ENCODE data around the gene PARD6B. TPM values are rescaled to one million over a fixed set of nuclear protein-coding genes. Genes with fewer than 3 reads are reported as not detected.

The PARD6B gene
- total RNA-seq, 2 donors from 2014 or later, result 3.8 to 4.1 TPM

GRCh38 chr20:50804437-50805348 lies 73.3 kb downstream of the PARD6B start:
- no peaks in the 10 kb centered on the region for H3K9me3 Mint-ChIP-seq
- peak in 1 of 2 donors; percentile 72 for ATAC-seq
- H3K36me3 Mint-ChIP-seq, result no peaks in the 10 kb centered on the region
- peak overlapping the region; percentile 85 to 94 for H3K27ac Mint-ChIP-seq
- no peaks in the 10 kb centered on the region for H3K27me3 Mint-ChIP-seq
- peaks cover 17 to 19% of the 10 kb centered on the region in 2 donors for H3K4me1 Mint-ChIP-seq (ENCODE audit: low read depth in 2 of 2)
- no peak for DNase-seq (ENCODE audit: low spot score)
- H3K4me3 Mint-ChIP-seq, result peak overlapping the region; percentile 61

DNA sequence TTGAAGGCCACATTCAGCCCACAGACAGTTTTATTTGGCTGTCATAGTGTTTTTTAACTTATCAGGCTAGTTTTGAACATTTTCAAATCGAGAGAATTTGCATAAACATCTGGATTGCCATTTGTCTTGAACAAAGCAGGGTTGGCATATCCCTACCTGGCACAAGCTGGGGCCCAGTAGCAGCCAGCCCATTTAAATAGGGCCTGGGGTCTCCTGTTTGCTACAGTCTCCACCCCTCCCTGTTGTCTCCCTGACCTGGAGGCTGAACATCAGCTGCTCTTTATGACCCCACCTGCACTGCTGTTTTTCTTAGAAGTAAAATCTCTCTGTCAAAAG lies 73.9 kb downstream of the PARD6B start:
- no peak for DNase-seq (ENCODE audit: low spot score)
- ATAC-seq, result no peak
- no peaks in the 10 kb centered on the region for H3K9me3 Mint-ChIP-seq
- peaks cover 17 to 19% of the 10 kb centered on the region in 2 donors for H3K4me1 Mint-ChIP-seq (ENCODE audit: low read depth in 2 of 2)
- no peaks in the 10 kb centered on the region for H3K27me3 Mint-ChIP-seq
- H3K36me3 Mint-ChIP-seq, result no peaks in the 10 kb centered on the region
- H3K27ac Mint-ChIP-seq, result peak overlapping the region; percentile 85 to 94
- H3K4me3 Mint-ChIP-seq, result peak overlapping the region; percentile 61

DNA sequence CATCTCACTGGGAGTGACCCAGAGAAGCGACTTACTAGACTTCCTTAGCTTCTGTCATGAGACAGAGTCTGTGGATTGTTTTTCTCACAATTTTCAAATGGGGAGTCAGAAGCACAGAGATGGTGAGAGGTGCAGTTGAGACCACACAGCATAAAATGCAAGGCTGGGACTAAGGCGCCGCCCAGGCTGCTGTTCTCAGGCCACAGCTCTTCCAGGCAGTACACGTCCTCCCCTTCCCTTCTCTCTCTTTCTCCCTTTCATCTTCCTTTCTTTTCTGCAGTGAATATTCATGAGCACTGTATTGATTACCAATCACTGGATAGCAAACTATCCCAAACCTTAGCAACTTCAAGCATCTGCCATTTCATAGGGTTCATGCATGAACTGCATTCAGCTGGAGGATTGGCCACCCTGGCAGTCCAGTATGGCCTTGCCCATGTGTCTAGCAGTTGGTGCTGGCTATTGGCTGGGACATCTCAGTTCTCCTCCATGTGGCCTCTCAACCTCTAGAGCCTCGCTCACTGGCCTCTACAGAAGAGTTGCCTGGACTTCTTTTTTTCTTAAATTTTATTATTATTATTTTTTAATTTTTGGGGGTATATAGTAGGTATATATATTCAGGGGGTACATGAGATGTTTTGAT lies 74.9 kb downstream of the PARD6B start:
- Mint-ChIP-seq H3K36me3 (no peaks in the 10 kb centered on the region), H3K9me3 (no peaks in the 10 kb centered on the region), H3K27ac (peak overlapping the region in 1 of 2 donors; percentile 94), H3K4me1 (ENCODE audit: low read depth in 2 of 2) (peaks cover 17 to 19% of the 10 kb centered on the region in 2 donors), H3K27me3 (no peaks in the 10 kb centered on the region), H3K4me3 (no peak overlapping the region)
- no peak for DNase-seq (ENCODE audit: low spot score)
- ATAC-seq, result no peak

Other genes with a start within 250 kb of the PARD6B start
- 100 to 1,000 TPM in 1 of 2 donors, 10 to 100 TPM in 1; 74.3 to 105 TPM for gene PTPN1, start 221.2 kb upstream of the PARD6B start, total RNA-seq
- not detected for gene RIPOR3, start 40.0 kb upstream of the PARD6B start, total RNA-seq
- gene BCAS4, start 63.5 kb downstream of the PARD6B start, total RNA-seq, result 10 to 100 TPM in 1 of 2 donors, 1 to 10 TPM in 1; 6.7 to 15.0 TPM
- 10 to 100 TPM; 55.0 to 81.8 TPM for gene ADNP, start 199.9 kb downstream of the PARD6B start, total RNA-seq
- 10 to 100 TPM; 42.0 to 49.5 TPM for gene DPM1, start 227.0 kb downstream of the PARD6B start, total RNA-seq
- 1 to 10 TPM; 5.7 to 5.9 TPM for gene MOCS3, start 227.2 kb downstream of the PARD6B start, total RNA-seq

Measured in natural killer cell treated with Interleukin-12 subunit alpha and Interleukin-12 subunit beta and Interleukin-15 and Interleukin-18, amount 100 ng/mL, for 72 hours (primary cell).